DMS53 treated with DMSO at 0.1 percent for 48 hours (cell line): ENCODE data around the gene NR3C1.

Source experiments
- DNase-seq: peaks from one replicate; lab custom pipeline; 2025; ENCODE audit not compliant: unreplicated experiment; lab: John Stamatoyannopoulos, UW

Gene NR3C1

GRCh38 chr5:143372187-143372829 lies 31.2 kb downstream of the NR3C1 start:
- no peak for DNase-seq

DNA sequence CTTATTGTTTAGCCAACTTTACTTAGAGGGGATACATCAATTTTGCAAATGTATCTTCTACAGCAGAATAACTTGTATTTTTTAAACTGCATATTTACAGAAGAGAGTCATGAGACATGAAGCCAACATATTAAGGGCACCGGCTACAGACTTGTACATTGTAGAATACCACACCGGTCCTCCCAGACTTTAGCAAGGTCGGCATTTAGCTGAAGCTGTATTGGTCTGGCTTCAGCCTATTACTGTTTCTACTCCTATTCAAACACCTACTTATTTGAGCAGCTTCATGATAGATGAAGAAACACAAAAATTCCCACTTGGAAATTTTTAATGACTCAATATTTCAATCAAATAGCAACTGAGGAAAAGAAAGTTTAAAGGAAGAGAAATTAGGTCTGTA lies 33.0 kb downstream of the NR3C1 start:
- no peak for DNase-seq

DNA sequence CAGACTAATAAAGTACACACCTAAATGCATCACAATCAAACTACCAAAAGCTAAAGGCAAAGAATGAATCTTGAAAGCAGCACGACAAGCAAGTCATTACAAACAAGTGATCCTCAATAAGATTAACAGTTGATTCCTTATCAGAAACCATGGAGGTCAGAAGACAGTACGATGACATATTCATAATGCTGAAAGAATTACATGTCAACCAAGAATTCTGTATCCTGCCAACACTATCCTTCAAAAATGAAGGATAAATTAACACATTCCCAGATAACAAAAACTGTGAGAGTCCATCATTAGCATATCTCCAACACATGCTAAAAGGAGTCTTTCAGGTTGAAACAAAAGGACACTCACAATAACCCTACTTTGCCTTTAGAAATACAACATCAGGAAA lies 39.4 kb downstream of the NR3C1 start:
- DNase-seq, result no peak

DNA sequence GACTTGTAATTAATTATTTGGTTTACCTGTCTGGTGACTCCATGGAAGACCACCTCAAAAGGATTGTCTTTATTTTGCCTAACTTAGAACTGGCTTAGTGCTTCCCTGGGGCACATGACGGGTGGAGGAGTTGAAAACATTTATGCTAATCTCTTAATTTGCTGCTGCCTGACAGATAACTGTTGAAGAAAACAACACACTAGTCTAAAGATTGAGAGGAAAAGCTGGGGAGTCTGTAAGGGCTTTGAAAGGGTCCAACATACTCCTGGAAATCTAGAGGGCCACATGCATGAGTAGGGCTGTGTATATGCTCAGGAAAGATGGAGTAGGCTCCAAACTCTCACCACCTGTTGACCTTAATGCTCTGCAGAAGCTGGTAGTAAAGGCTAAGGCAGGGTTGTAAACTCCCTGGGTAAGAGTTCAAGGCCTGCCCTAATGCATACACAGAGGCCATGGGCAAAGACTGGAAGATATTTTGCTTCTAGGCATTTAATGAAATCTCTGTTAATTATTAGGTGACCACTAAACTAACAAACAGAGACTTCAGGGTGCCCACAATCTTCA lies 40.7 kb downstream of the NR3C1 start:
- DNase-seq, result no peak

GRCh38 chr5:143361438-143361837 lies 42.0 kb downstream of the NR3C1 start:
- no peak for DNase-seq

- no peak for DNase-seq
These were observed 42.7 kb downstream of the NR3C1 start for GRCh38 chr5:143360755-143361154.

DNA sequence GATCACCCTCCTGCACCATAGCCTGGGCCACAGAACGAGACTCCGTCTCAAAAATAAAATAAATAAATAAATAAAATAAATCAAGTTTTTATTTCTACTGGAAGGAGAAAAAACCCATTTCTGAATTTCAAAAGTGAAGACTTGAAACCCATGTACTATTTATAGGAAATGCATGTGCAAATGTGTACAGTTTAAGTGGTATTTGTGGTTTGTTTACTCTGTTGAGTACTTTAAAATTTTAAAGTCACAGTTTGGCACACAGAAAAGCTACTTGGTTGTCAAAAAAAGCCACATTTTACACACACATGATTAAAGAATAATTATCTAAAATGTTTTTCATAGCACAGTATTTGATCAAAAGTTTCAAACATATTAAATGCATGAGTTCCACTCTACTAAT lies 43.6 kb downstream of the NR3C1 start:
- DNase-seq, result no peak

GRCh38 chr5:143356855-143357583 lies 46.5 kb downstream of the NR3C1 start:
- no peak for DNase-seq

- DNase-seq, result peak; percentile 62
These were observed 47.8 kb downstream of the NR3C1 start for GRCh38 chr5:143355710-143356109.

DNA sequence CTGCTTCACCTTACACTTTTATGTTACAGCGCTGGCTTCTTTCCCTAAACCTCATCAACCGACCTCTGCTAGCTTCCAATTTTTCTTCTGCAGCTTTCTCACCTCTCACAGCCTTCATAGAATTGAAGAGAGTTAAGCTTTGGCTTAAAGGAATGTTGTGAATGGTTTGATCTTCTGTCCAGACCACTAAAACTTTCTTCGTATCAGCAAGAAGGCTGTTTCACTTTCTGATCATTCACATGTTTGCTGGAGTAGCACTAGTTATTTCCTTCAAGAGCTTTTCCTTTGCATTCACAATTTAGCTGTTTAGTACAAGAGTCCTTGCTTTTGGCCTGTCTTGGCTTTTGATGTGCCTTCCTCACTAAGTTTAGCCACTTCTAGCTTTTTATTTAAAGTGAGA lies 49.5 kb downstream of the NR3C1 start:
- no peak for DNase-seq

- no peak for DNase-seq
These were observed 50.8 kb downstream of the NR3C1 start for GRCh38 chr5:143352691-143353090.

DNA sequence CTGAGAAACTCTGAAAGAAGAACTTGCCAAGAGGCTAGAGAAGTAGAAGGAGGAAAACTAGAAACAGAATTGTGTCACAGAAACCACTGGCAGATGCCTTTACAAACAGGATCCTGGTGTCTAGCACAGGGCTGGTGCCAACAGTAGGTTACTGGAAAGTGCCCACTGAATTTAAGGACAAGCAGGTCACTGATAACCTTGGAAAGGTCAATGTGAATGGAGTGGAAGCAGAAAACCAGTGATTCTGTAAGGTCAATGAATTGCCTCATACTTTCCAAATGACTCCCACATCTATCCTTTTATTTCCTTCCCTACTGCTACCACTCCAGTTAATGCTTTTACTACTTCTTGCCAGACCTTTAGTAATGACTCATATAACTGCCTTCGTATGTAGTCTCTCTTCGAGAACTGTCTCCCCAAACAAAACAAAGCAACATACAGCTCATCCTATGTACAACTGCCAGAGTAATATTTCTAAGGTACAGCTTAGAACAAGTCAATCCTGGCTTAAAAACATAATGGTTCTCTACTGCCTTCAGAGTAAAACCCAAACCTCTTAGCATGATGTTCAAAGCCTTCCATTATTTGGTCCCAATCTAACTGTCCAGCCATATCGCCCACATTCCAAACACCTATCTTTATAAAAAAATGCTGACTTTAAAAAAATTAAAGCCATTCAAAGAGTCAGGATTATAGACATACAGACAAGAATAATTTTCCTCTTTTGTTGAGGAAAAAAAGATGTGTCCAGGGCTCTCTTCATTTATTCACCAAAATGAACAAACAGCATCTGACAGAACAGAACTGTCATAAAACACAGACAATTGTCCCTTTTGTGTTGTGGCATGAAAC lies 52.5 kb downstream of the NR3C1 start:
- DNase-seq, result no peak

DNA sequence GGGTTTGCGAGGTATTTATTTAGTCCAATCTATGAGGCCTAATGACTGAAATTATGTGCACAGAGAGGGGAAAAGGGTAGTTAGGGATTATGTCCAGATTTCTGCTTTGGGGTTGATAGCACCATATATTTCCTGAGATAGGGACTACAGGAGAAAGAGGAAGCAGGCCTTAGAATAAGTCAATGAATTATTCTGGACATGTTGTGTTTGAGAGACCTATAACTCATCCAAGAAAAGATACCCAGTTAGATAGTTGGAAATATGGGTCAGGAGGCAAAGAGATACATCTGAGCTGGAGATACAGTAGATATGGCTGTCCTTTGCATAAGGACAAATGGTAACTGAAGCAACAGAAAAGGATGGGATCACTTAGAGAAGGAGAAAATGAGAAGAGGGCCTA lies 53.1 kb downstream of the NR3C1 start:
- no peak for DNase-seq

GRCh38 chr5:143349177-143349576 lies 54.3 kb downstream of the NR3C1 start:
- peak; percentile 19 for DNase-seq

- DNase-seq, result no peak
These were observed 55.7 kb downstream of the NR3C1 start for GRCh38 chr5:143347698-143348344.

GRCh38 chr5:143347046-143347445 lies 56.4 kb downstream of the NR3C1 start:
- no peak for DNase-seq

DNA sequence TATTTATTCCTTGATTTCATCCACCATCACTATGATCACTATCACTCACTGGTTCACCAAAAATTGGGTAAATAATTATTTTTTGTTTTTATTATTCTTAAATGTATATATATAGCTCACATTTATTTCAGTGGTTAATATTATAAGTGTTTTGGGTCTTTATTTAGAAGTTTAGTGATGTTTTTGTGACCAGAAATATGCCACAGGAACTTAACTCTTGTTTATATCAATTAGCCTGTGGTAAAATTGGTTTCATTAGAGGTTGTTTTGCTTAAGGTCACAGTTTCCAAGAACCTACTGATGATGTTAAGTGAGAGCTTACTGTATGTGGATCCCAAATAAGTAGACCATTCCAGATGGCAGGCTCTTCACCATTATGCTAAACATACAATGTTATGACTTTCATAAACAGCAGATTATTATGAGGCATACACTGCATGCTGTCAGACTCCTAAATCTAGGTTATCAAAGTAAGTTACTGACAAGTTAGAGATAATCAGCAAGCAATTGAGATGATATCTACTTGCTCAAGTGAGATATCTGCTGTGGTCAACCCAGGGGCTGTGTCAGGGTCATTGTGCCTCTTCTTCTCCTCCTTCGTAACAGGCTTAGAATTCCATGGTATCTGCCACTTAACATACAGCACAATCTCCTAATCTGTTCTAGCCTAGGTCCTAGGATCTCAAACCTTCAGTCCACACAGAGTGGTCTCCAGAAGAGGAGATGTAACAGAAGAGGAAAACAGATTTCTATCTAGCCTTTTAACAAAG lies 57.6 kb downstream of the NR3C1 start:
- DNase-seq, result no peak

DNA sequence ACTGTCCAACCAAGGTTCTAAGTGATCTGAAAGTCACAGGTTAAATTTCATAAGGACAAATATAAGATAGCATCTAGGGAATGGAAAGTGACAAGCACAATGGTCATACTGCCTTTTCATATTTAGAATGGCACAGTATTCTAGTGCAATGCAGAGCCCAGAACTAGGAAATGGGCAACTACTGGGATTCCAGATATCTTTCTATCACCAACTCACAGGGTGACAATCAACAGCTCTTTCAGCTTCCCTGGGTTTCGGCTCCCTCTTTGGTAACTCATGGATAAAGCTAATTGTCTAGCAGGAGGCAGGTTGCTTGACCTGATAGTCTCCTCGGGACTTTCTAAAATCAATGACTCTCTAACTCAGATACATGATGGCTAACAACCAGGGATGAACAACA lies 60.4 kb downstream of the NR3C1 start:
- no peak for DNase-seq

GRCh38 chr5:143342607-143343006 lies 60.9 kb downstream of the NR3C1 start:
- no peak for DNase-seq

DNA sequence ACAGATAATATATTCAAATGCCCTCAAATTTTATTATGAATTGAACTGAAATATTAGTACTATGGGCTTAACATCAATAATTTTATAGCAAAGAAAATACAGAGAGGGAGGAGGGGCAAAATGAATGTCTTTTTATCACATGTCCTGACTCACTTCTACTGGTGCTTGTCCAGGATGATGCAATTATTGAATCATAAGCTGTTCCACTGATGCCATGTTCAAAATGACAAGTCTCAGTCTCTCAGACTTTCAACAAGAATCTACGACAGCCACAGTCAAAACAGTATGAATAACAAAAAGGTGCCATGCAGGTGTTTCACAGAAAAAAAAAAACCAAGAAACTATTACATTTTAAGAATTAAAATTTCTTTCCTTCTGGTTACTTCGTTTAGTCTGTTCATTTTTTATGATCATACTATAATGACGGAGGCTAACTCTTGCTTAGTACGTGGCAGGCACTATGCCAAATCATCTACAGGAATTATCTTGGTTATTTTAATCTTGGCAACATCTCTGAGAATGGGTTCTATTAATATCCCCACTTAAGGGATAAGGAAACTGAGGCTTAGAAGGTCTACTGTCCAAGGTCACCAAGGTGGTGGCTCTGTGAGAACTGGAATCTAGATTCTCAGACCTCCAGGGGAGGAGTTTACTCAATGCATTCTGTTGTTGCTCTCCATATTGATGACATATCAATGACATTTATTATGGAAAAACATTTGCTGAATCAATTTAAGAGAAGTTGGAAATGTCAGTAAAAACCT lies 61.5 kb downstream of the NR3C1 start:
- DNase-seq, result peak; percentile 9
